Lower leg skin (tissue), 3 donors: ENCODE results near the gene SUSD4.

ENCODE experiments used
- CTCF ChIP-seq, 3 donors: fragments of 450-650 bp; IDR thresholded peaks; one replicate each; pipeline ENCODE4 v1.5.1; 2016; ENCODE audit warnings: antibody characterized with exemption in 3 of 3, mild to moderate bottlenecking in 3 of 3, moderate library complexity in 2 of 3
- POLR2A ChIP-seq, 2 donors: fragments of 450-650 bp; IDR thresholded peaks; one replicate each; pipeline ENCODE4 v1.6.1; 2016 to 2017; ENCODE audit warnings: antibody characterized with exemption in 2 of 2, mild to moderate bottlenecking in 1 of 2, moderate library complexity in 1 of 2

GRCh38 chr1:223352944-223353343 lies 11.0 kb downstream of the SUSD4 start:
- TF ChIP-seq CTCF (IDR thresholded peaks at IDR 0.05) (no peak), POLR2A (IDR thresholded peaks at IDR 0.05) (no peak)
